Lung microvascular endothelial cell (primary cell): ENCODE data around the gene NEMP1. TPM values are rescaled to one million over a fixed set of nuclear protein-coding genes. Genes with fewer than 3 reads are reported as not detected.
A peak's percentile ranks its signal among the peaks of the same experiment; 100 is the strongest.

Source experiments
- DNase-seq, 2 donors: peaks; one replicate each; pipeline versions ENCODE4 v3.0.0 to v3.0.0-alpha.2; 2010; ENCODE audit warnings: low read depth in 2 of 2
- total RNA-seq: library from RNA; depleted of rRNA; stranded (reverse); fragments of >200 nt; gene quantifications from 2 replicates; pipeline ENCODE4 v1.2.1, GENCODE V29; 2014

The NEMP1 gene
- total RNA-seq, 1 donor from 2014 or later, result 3.6 TPM

- no peak for DNase-seq
Observed at GRCh38 chr12:57107456-57108155, 29.0 kb upstream of the NEMP1 start.

GRCh38 chr12:57106021-57106708, 27.6 kb upstream of the NEMP1 start:
- DNase-seq, result no peak

GRCh38 chr12:57105011-57105753, 26.6 kb upstream of the NEMP1 start:
- no peak for DNase-seq

- DNase-seq, result no peak
Observed at GRCh38 chr12:57104292-57104910, 25.8 kb upstream of the NEMP1 start.

GRCh38 chr12:57103856-57104255, 25.3 kb upstream of the NEMP1 start:
- no peak for DNase-seq

GRCh38 chr12:57101892-57102695, 23.5 kb upstream of the NEMP1 start:
- DNase-seq, result peak in 1 of 2 donors; percentile 28

GRCh38 chr12:57099766-57100165, 21.2 kb upstream of the NEMP1 start:
- no peak for DNase-seq

- no peak for DNase-seq
Observed at GRCh38 chr12:57099047-57099714, 20.6 kb upstream of the NEMP1 start.

GRCh38 chr12:57098546-57098945, 20.0 kb upstream of the NEMP1 start:
- DNase-seq, result no peak

- DNase-seq, result no peak
Observed at GRCh38 chr12:57097554-57097835, 18.9 kb upstream of the NEMP1 start.

- no peak for DNase-seq
Observed at GRCh38 chr12:57096748-57097553, 18.4 kb upstream of the NEMP1 start.

- DNase-seq, result no peak
Observed at GRCh38 chr12:57096099-57096572, 17.5 kb upstream of the NEMP1 start.

- DNase-seq, result no peak
Observed at GRCh38 chr12:57095440-57095839, 16.8 kb upstream of the NEMP1 start.

- no peak for DNase-seq
Observed at GRCh38 chr12:57094208-57095160, 15.9 kb upstream of the NEMP1 start.

- peak; percentile 62 to 67 for DNase-seq
Observed at GRCh38 chr12:57093415-57094207, 15.0 kb upstream of the NEMP1 start.

- no peak for DNase-seq
Observed at GRCh38 chr12:57092876-57093414, 14.4 kb upstream of the NEMP1 start.

GRCh38 chr12:57092529-57092862, 13.9 kb upstream of the NEMP1 start:
- no peak for DNase-seq
